IMR-90 (cell line): ENCODE data around the gene WNT16. TPM values are rescaled to one million over a fixed set of nuclear protein-coding genes. Genes with fewer than 3 reads are reported as not detected.

Experiments
- ATAC-seq: fragments of 200-7000 bp; cut with Tn5 transposase; 2 replicates; pipeline ENCODE4 v1.9.1; 2020; ENCODE audit warnings: low read depth, mild to moderate bottlenecking, moderate library complexity
- BruUV-seq: library from RNA; stranded (reverse); fragments of 400-500 nt; replicated peaks from 2 replicates; lab custom pipeline; 2021; lab: Mats Ljungman, UMichigan
- CTCF ChIA-PET: fragments of 300-600 bp; formaldehyde crosslinking; extraction: SDS; loops from one replicate; lab custom pipeline; 2021; ENCODE audit warnings: antibody characterized with exemption; lab: Yijun Ruan, JAX
- POLR2A ChIA-PET: fragments of 300-600 bp; sonication (Branson Sonifier 250); formaldehyde crosslinking; loops from one replicate; lab custom pipeline; 2022; ENCODE audit warnings: antibody characterized with exemption; ENCODE audit not compliant: unreplicated experiment; lab: Charles Lee
- DNase-seq: peaks from one replicate; pipeline ENCODE4 v3.0.0; 2013
- H2AFZ ChIP-seq: replicated peaks from 2 replicates; pipeline ENCODE3; 2013; ENCODE audit warnings: low read length, mild to moderate bottlenecking; ENCODE audit not compliant: poor library complexity
- H2AK5ac ChIP-seq: 2 replicates; pipeline ENCODE4 v1.6.1; 2013; ENCODE audit warnings: low read depth, low read length, inconsistent platforms
- H2AK9ac ChIP-seq: replicated peaks from 2 replicates; pipeline ENCODE3; 2013; ENCODE audit warnings: mild to moderate bottlenecking, low read depth, low read length, moderate library complexity; ENCODE audit not compliant: poor library complexity
- H2BK120ac ChIP-seq: 2 replicates; pipeline ENCODE4 v1.6.1; 2013; ENCODE audit warnings: low read depth, low read length, inconsistent platforms
- H2BK15ac ChIP-seq: 3 replicates; pipeline ENCODE4 v1.6.1; 2013; ENCODE audit warnings: low read depth, low read length, inconsistent platforms
- H2BK20ac ChIP-seq: 2 replicates; pipeline ENCODE4 v1.6.1; 2013; ENCODE audit warnings: low read depth, mild to moderate bottlenecking, inconsistent platforms, low read length, moderate library complexity
- H2BK5ac ChIP-seq: 2 replicates; pipeline ENCODE4 v1.6.1; 2013; ENCODE audit warnings: mild to moderate bottlenecking, low read depth, low read length, inconsistent platforms; ENCODE audit not compliant: poor library complexity, severe bottlenecking
- H3K14ac ChIP-seq: replicated peaks from 2 replicates; pipeline ENCODE4 v1.6.1; 2013; ENCODE audit warnings: low read depth, low read length, inconsistent platforms
- H3K18ac ChIP-seq: 2 replicates; pipeline ENCODE4 v1.6.1; 2013; ENCODE audit warnings: low read depth, low read length, control low read depth
- H3K23ac ChIP-seq: 2 replicates; pipeline ENCODE4 v1.6.1; 2013; ENCODE audit warnings: low read depth, low read length, inconsistent platforms
- H3K27ac ChIP-seq: 2 replicates; pipeline ENCODE4 v1.5.1; 2013; ENCODE audit warnings: mild to moderate bottlenecking, control low read depth, low read length; ENCODE audit not compliant: insufficient read depth
- H3K27me3 ChIP-seq: 2 replicates; pipeline ENCODE4 v1.6.1; 2013; ENCODE audit warnings: low read length; ENCODE audit not compliant: control insufficient read depth, insufficient read depth
- H3K36me3 ChIP-seq: 2 replicates; pipeline ENCODE4 v1.6.1; 2013; ENCODE audit warnings: low read length, mixed read lengths; ENCODE audit not compliant: control insufficient read depth, insufficient read depth
- H3K4ac ChIP-seq: 2 replicates; pipeline ENCODE4 v1.6.1; 2013; ENCODE audit warnings: low read depth, low read length, inconsistent platforms
- H3K4me1 ChIP-seq: 2 replicates; pipeline ENCODE4 v1.6.1; 2013; ENCODE audit warnings: low read length, mixed read lengths; ENCODE audit not compliant: control insufficient read depth, insufficient read depth
- H3K4me2 ChIP-seq: 2 replicates; pipeline ENCODE4 v1.6.1; 2013; ENCODE audit warnings: low read depth, mild to moderate bottlenecking, control low read depth, low read length, moderate library complexity
- H3K4me3 ChIP-seq: 2 replicates; pipeline ENCODE4 v1.5.1; 2013; ENCODE audit warnings: low read depth, mild to moderate bottlenecking, control low read depth, low read length, moderate library complexity; ENCODE audit not compliant: insufficient read depth
- H3K56ac ChIP-seq: 2 replicates; pipeline ENCODE4 v1.6.1; 2013; ENCODE audit warnings: low read length, inconsistent platforms; ENCODE audit not compliant: insufficient read depth; ENCODE audit errors: extremely low read depth
- H3K79me1 ChIP-seq, 2 experiments: 2 replicates each; pipeline ENCODE4 v1.6.1; 2013; ENCODE audit warnings: low read length in 2 of 2, inconsistent platforms in 1 of 2, low read depth in 1 of 2
- H3K9ac ChIP-seq: 2 replicates; pipeline ENCODE4 v1.6.1; 2013; ENCODE audit warnings: low read depth, low read length, control low read depth
- H3K9me1 ChIP-seq: 2 replicates; pipeline ENCODE4 v1.6.1; 2013; ENCODE audit warnings: low read length, inconsistent platforms; ENCODE audit not compliant: insufficient read depth
- H3K9me3 ChIP-seq: 2 replicates; pipeline ENCODE4 v1.6.1; 2013; ENCODE audit warnings: low read length; ENCODE audit not compliant: control insufficient read depth, insufficient read depth
- H4K20me1 ChIP-seq: 2 replicates; pipeline ENCODE4 v1.6.1; 2013; ENCODE audit warnings: low read length, inconsistent platforms; ENCODE audit not compliant: insufficient read depth
- H4K5ac ChIP-seq: 2 replicates; pipeline ENCODE4 v1.6.1; 2013; ENCODE audit warnings: mild to moderate bottlenecking, low read depth, low read length, control low read depth
- H4K8ac ChIP-seq, 2 experiments: 2 replicates each; pipeline ENCODE4 v1.6.1; 2013; ENCODE audit warnings: low read depth in 2 of 2, low read length in 2 of 2, control low read depth in 1 of 2, inconsistent platforms in 1 of 2
- H4K91ac ChIP-seq: 2 replicates; pipeline ENCODE4 v1.6.1; 2013; ENCODE audit warnings: low read depth, low read length, inconsistent platforms; ENCODE audit not compliant: insufficient read depth
- BHLHE40 ChIP-seq: fragments of 150-350 bp; IDR thresholded peaks from 2 replicates; pipeline ENCODE4 v1.6.1; 2016; ENCODE audit warnings: mild to moderate bottlenecking, low read depth, low read length
- CEBPB ChIP-seq: IDR thresholded peaks from 2 replicates; pipeline ENCODE4 v1.6.1; 2012; ENCODE audit warnings: low read depth, low read length, improper control_type of control experiment
- FOS ChIP-seq: fragments of 150-350 bp; IDR thresholded peaks from 2 replicates; pipeline ENCODE4 v1.6.1; 2016; ENCODE audit warnings: low read depth, low read length
- MAFK ChIP-seq: IDR thresholded peaks from 2 replicates; pipeline ENCODE4 v1.6.1; 2012; ENCODE audit warnings: low read depth, low read length, improper control_type of control experiment
- MXI1 ChIP-seq: IDR thresholded peaks from 2 replicates; pipeline ENCODE4 v1.6.1; 2012; ENCODE audit warnings: low read depth, mild to moderate bottlenecking, low read length, moderate library complexity, borderline replicate concordance
- POLR2A ChIP-seq: IDR thresholded peaks from 2 replicates; pipeline ENCODE4 v1.6.1; 2012; ENCODE audit warnings: mild to moderate bottlenecking, low read depth, low read length
- RAD21 ChIP-seq: IDR thresholded peaks from 2 replicates; pipeline ENCODE4 v1.6.1; 2012; ENCODE audit warnings: low read length, improper control_type of control experiment
- RCOR1 ChIP-seq: IDR thresholded peaks from 2 replicates; pipeline ENCODE4 v1.6.1; 2012; ENCODE audit warnings: mild to moderate bottlenecking, low read length, improper control_type of control experiment; ENCODE audit not compliant: insufficient replicate concordance
- RFX5 ChIP-seq: IDR thresholded peaks from 2 replicates; pipeline ENCODE4 v1.8.0; 2012; ENCODE audit warnings: low read depth, mild to moderate bottlenecking, low read length, moderate library complexity
- SMC3 ChIP-seq: fragments of 150-350 bp; IDR thresholded peaks from 2 replicates; pipeline ENCODE4 v1.6.1; 2016; ENCODE audit warnings: low read depth, mild to moderate bottlenecking, antibody characterized with exemption, low read length, moderate library complexity
- dilution Hi-C: fragments of 300-500 bp; cut with HindIII; formaldehyde crosslinking; loops from one replicate; pipeline ENCODE4 v1.14.3; 2018; ENCODE audit warnings: low sequenced_read_pairs; ENCODE audit not compliant: unreplicated experiment
- in situ Hi-C: fragments of 300-500 bp; cut with MboI; formaldehyde crosslinking; loops from 3 replicates; pipeline ENCODE4 v1.14.3; 2019; ENCODE audit warnings: low sequenced_read_pairs, inconsistent platforms, mixed read lengths
- intact Hi-C: fragments of 100-400 bp; cut with micrococcal nuclease; formaldehyde crosslinking; loops from 2 replicates; pipeline ENCODE4 v1.10.0; 2022
- polyA plus RNA-seq, 3 experiments: library from polyadenylated mRNA; depleted of rRNA; stranded (reverse); fragments of >200 nt; gene quantifications; 2 replicates each; pipeline ENCODE4 v1.2.3, GENCODE V29; 2012; ENCODE audit warnings: low replicate concordance in 1 of 3
- total RNA-seq: library from RNA; depleted of rRNA; stranded (reverse); fragments of >200 nt; gene quantifications from 2 replicates; pipeline ENCODE4 v1.2.3, GENCODE V29; 2012
- TF ChIP-seq, protein P1 (sequence below): conservative IDR thresholded peaks from 2 replicates; pipeline ENCODE4 v1.5.1; 2012; ENCODE audit warnings: mild to moderate bottlenecking, low read depth, low read length, improper control_type of control experiment
- TF ChIP-seq, protein P2 (sequence below): fragments of 150-350 bp; IDR thresholded peaks from 2 replicates; pipeline ENCODE4 v1.6.1; 2017; ENCODE audit warnings: mild to moderate bottlenecking, antibody characterized with exemption, low read length, low read depth
- TF ChIP-seq, protein P3 (sequence below): fragments of 150-350 bp; IDR thresholded peaks from 2 replicates; pipeline ENCODE4 v1.6.1; 2016; ENCODE audit warnings: low read depth, mild to moderate bottlenecking, low read length, moderate library complexity, borderline replicate concordance

The WNT16 gene
- total and polyA plus RNA-seq, 2 of the 4 experiments (the other 2 are of a cell fraction): 0.68 to 1.1 TPM

DNA sequence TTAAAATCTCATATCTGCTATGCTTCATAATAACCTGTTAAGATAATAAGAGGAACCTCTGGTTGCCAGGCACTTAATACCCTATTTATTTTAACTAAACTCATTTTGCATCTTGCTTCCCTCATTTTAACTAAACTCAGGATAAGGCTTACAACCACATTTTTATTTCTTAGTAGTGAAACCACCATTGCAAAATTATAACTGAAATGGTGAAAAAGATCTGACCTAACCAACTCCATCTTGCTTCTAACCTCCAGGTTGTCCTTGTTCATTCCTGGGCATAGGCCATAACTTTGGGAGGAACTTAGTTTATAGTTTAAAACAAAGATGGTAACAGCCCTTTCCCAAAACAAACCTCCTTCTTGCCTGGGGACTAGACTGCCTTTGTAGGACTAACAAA lies 61.3 kb downstream of the WNT16 start:
- DNase-seq (no peak), ATAC-seq (no peak)
- no peak overlapping the region for H3K56ac ChIP-seq
- no peaks in the 10 kb centered on the region for H3K9me3 ChIP-seq
- TF ChIP-seq, protein P1, sequence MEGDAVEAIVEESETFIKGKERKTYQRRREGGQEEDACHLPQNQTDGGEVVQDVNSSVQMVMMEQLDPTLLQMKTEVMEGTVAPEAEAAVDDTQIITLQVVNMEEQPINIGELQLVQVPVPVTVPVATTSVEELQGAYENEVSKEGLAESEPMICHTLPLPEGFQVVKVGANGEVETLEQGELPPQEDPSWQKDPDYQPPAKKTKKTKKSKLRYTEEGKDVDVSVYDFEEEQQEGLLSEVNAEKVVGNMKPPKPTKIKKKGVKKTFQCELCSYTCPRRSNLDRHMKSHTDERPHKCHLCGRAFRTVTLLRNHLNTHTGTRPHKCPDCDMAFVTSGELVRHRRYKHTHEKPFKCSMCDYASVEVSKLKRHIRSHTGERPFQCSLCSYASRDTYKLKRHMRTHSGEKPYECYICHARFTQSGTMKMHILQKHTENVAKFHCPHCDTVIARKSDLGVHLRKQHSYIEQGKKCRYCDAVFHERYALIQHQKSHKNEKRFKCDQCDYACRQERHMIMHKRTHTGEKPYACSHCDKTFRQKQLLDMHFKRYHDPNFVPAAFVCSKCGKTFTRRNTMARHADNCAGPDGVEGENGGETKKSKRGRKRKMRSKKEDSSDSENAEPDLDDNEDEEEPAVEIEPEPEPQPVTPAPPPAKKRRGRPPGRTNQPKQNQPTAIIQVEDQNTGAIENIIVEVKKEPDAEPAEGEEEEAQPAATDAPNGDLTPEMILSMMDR: no peak
- TF ChIP-seq, protein P2, sequence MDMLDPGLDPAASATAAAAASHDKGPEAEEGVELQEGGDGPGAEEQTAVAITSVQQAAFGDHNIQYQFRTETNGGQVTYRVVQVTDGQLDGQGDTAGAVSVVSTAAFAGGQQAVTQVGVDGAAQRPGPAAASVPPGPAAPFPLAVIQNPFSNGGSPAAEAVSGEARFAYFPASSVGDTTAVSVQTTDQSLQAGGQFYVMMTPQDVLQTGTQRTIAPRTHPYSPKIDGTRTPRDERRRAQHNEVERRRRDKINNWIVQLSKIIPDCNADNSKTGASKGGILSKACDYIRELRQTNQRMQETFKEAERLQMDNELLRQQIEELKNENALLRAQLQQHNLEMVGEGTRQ: no peak
- no peak for TF ChIP-seq POLR2A
- TF ChIP-seq RCOR1: no peak
- TF ChIP-seq CEBPB: no peak
- no peak for TF ChIP-seq BHLHE40
- TF ChIP-seq FOS: no peak
- TF ChIP-seq MAFK: no peak
- no peak for TF ChIP-seq RFX5
- TF ChIP-seq RAD21: no peak
- no peak for TF ChIP-seq SMC3
- TF ChIP-seq MXI1: no peak
- TF ChIP-seq, protein P3, sequence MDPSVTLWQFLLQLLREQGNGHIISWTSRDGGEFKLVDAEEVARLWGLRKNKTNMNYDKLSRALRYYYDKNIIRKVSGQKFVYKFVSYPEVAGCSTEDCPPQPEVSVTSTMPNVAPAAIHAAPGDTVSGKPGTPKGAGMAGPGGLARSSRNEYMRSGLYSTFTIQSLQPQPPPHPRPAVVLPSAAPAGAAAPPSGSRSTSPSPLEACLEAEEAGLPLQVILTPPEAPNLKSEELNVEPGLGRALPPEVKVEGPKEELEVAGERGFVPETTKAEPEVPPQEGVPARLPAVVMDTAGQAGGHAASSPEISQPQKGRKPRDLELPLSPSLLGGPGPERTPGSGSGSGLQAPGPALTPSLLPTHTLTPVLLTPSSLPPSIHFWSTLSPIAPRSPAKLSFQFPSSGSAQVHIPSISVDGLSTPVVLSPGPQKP: no peak
- H3K4me1 ChIP-seq: no peaks in the 10 kb centered on the region
- H3K79me1 ChIP-seq: peaks cover 36 to 58% of the 10 kb centered on the region in 2 experiments
- no peak overlapping the region for H2BK15ac ChIP-seq
- in situ Hi-C loops (no loop called here), dilution Hi-C loops (no loop called here), intact Hi-C loops (no loop called here)
- H2AK5ac ChIP-seq: no peak overlapping the region
- no peak overlapping the region for H2BK20ac ChIP-seq
- H3K23ac ChIP-seq: no peak overlapping the region
- no peak overlapping the region for H3K4me2 ChIP-seq
- ChIA-PET POLR2A (no interaction called here), CTCF (no interaction called here)
- no peak overlapping the region for H4K5ac ChIP-seq
- H3K9me1 ChIP-seq: 0 out of 2 replicates have a peak, but pooled peaks cover 2% of the 10 kb centered on the region
- peaks cover 21% of the 10 kb centered on the region for H4K20me1 ChIP-seq
- no peak overlapping the region for H2AK9ac ChIP-seq
- no TSS peak for BruUV-seq
- H4K91ac ChIP-seq: no peak overlapping the region
- no peak overlapping the region for H3K27ac ChIP-seq
- no peak overlapping the region for H2AFZ ChIP-seq
- H2BK120ac ChIP-seq: no peak overlapping the region
- no peak overlapping the region for H3K14ac ChIP-seq
- H2BK5ac ChIP-seq: no peak overlapping the region
- no peaks in the 10 kb centered on the region for H3K27me3 ChIP-seq
- H3K4me3 ChIP-seq: no peak overlapping the region
- H3K36me3 ChIP-seq: peaks cover 3% of the 10 kb centered on the region
- no peak overlapping the region for H3K9ac ChIP-seq
- H4K8ac ChIP-seq: no peak overlapping the region
- no peak overlapping the region for H3K18ac ChIP-seq
- no peak overlapping the region for H3K4ac ChIP-seq
